ENCODE measurements around the gene BTBD17.

The BTBD17 gene

GRCh38 chr17:74387365-74388218 is 25.9 kb upstream of the BTBD17 start:
- DNase-seq (ENCODE audit: low spot score), result no peak

GRCh38 chr17:74386386-74386785 is 24.7 kb upstream of the BTBD17 start:
- DNase-seq (ENCODE audit: low spot score), result no peak

GRCh38 chr17:74385201-74385600 is 23.5 kb upstream of the BTBD17 start:
- no peak for DNase-seq (ENCODE audit: low spot score)

GRCh38 chr17:74383141-74383540 is 21.5 kb upstream of the BTBD17 start:
- DNase-seq (ENCODE audit: low spot score), result no peak

GRCh38 chr17:74380959-74381808 is 19.5 kb upstream of the BTBD17 start:
- no peak for DNase-seq (ENCODE audit: low spot score)

- no peak for DNase-seq (ENCODE audit: low spot score)
Observed at GRCh38 chr17:74380086-74380958, 18.7 kb upstream of the BTBD17 start.

- peak; percentile 88 for DNase-seq (ENCODE audit: low spot score)
Observed at GRCh38 chr17:74379495-74380085, 17.9 kb upstream of the BTBD17 start.

- DNase-seq (ENCODE audit: low spot score), result no peak
Observed at GRCh38 chr17:74374858-74375257, 13.2 kb upstream of the BTBD17 start.

GRCh38 chr17:74373838-74374606 is 12.4 kb upstream of the BTBD17 start:
- DNase-seq (ENCODE audit: low spot score), result no peak

- DNase-seq (ENCODE audit: low spot score), result no peak
Observed at GRCh38 chr17:74372426-74372825, 10.8 kb upstream of the BTBD17 start.

GRCh38 chr17:74371653-74372147 is 10.0 kb upstream of the BTBD17 start:
- DNase-seq (ENCODE audit: low spot score), result no peak

- DNase-seq (ENCODE audit: low spot score), result no peak
Observed at GRCh38 chr17:74369665-74370490, 8.2 kb upstream of the BTBD17 start.

- DNase-seq (ENCODE audit: low spot score), result no peak
Observed at GRCh38 chr17:74369221-74369620, 7.6 kb upstream of the BTBD17 start.

GRCh38 chr17:74368341-74369081 is 6.8 kb upstream of the BTBD17 start:
- DNase-seq (ENCODE audit: low spot score), result peak; percentile 90

GRCh38 chr17:74367206-74367605 is 5.5 kb upstream of the BTBD17 start, which contains the start of gene GPR142:
Gene GPR142, plus strand, starts transcription at chr17:74367506. Its CDS starts 2,035 bp downstream, at chr17:74369541.
- DNase-seq (ENCODE audit: low spot score), result no peak

- no peak for DNase-seq (ENCODE audit: low spot score)
Observed at GRCh38 chr17:74362810-74363498, 1.3 kb upstream of the BTBD17 start.

- no peak for DNase-seq (ENCODE audit: low spot score)
Observed at GRCh38 chr17:74362069-74362405, 369 bp upstream of the BTBD17 start.

GRCh38 chr17:74360899-74361229 is 804 bp downstream of the BTBD17 start:
- DNase-seq (ENCODE audit: low spot score), result no peak

- DNase-seq (ENCODE audit: low spot score), result no peak
Observed at GRCh38 chr17:74359916-74360315, 1.8 kb downstream of the BTBD17 start.
